WTC11 (cell line): Measurements from ENCODE around the gene KLHL29. TPM values are rescaled to one million over a fixed set of nuclear protein-coding genes. Genes with fewer than 3 reads are reported as not detected.

ENCODE experiments used
- ATAC-seq: fragments of 200-7000 bp; cut with Tn5 transposase; 2 replicates; pipeline ENCODE4 v1.10.0; 2021; ENCODE audit warnings: mild to moderate bottlenecking, moderate library complexity
- CTCF ChIA-PET: fragments of 300-600 bp; sonication (Branson Sonifier 250); formaldehyde crosslinking; loops from one replicate; lab custom pipeline; 2021; ENCODE audit warnings: antibody characterized with exemption; lab: Charles Lee
- POLR2A ChIA-PET: fragments of 350-600 bp; sonication (Branson Sonifier 250); formaldehyde crosslinking; loops from one replicate; lab custom pipeline; 2021; ENCODE audit warnings: antibody characterized with exemption; lab: Charles Lee
- DNase-seq: peaks from one replicate; pipeline ENCODE4 v3.0.0; 2021; ENCODE audit warnings: low spot score
- H3K27ac Mint-ChIP-seq: 2 replicates; pipeline ENCODE4 v1.8.0; 2021; ENCODE audit warnings: mixed read lengths
- H3K27me3 Mint-ChIP-seq: 2 replicates; pipeline ENCODE4 v1.8.0; 2021; ENCODE audit warnings: low read depth, mild to moderate bottlenecking, moderate library complexity, mixed read lengths
- H3K36me3 Mint-ChIP-seq: 2 replicates; pipeline ENCODE4 v1.8.0; 2021; ENCODE audit warnings: mixed read lengths
- H3K4me1 Mint-ChIP-seq: 2 replicates; pipeline ENCODE4 v1.8.0; 2022; ENCODE audit warnings: mixed read lengths
- H3K4me3 Mint-ChIP-seq: 2 replicates; pipeline ENCODE4 v1.8.0; 2021; ENCODE audit warnings: mild to moderate bottlenecking, moderate library complexity, mixed read lengths
- H3K9me3 Mint-ChIP-seq: 2 replicates; pipeline ENCODE4 v1.8.0; 2021; ENCODE audit warnings: mixed read lengths
- ETV6 ChIP-seq: sonication (generic); formaldehyde crosslinking; IDR thresholded peaks from 2 replicates; pipeline ENCODE4 v1.8.1; 2022; ENCODE audit warnings: mild to moderate bottlenecking, missing genetic modification reagents
- GABPB1 ChIP-seq: sonication (generic); formaldehyde crosslinking; IDR thresholded peaks from 2 replicates; pipeline ENCODE4 v1.8.1; 2023; ENCODE audit warnings: mild to moderate bottlenecking, missing genetic modification reagents
- HMGA2 ChIP-seq: fragments of 250-450 bp; sonication (Bioruptor Pico); IDR thresholded peaks from 2 replicates; pipeline ENCODE4 v1.4.0; 2021; ENCODE audit warnings: mild to moderate bottlenecking, moderate library complexity
- IRF2 ChIP-seq: sonication (generic); formaldehyde crosslinking; IDR thresholded peaks from 2 replicates; pipeline ENCODE4 v1.8.0; 2022; ENCODE audit warnings: low read depth, missing genetic modification reagents, borderline replicate concordance
- NR1H2 ChIP-seq: sonication (generic); formaldehyde crosslinking; IDR thresholded peaks from 2 replicates; pipeline ENCODE4 v1.9.0; 2021; ENCODE audit warnings: mild to moderate bottlenecking, moderate library complexity, missing genetic modification reagents
- SP1 ChIP-seq: sonication (generic); formaldehyde crosslinking; conservative IDR thresholded peaks from 2 replicates; pipeline ENCODE4 v1.8.1; 2022; ENCODE audit warnings: missing genetic modification reagents
- TCF7 ChIP-seq: sonication (generic); formaldehyde crosslinking; IDR thresholded peaks from 2 replicates; pipeline ENCODE4 v1.8.0; 2022; ENCODE audit warnings: mild to moderate bottlenecking, low read depth, missing genetic modification reagents, moderate library complexity
- TEAD4 ChIP-seq: sonication (generic); formaldehyde crosslinking; IDR thresholded peaks from 2 replicates; pipeline ENCODE4 v1.8.0; 2022; ENCODE audit warnings: mild to moderate bottlenecking, missing genetic modification reagents
- TP53 ChIP-seq: sonication (generic); formaldehyde crosslinking; IDR thresholded peaks from 2 replicates; pipeline ENCODE4 v1.8.1; 2023; ENCODE audit warnings: mild to moderate bottlenecking, missing genetic modification reagents
- ZNF138 ChIP-seq: sonication (generic); formaldehyde crosslinking; conservative IDR thresholded peaks from 2 replicates; pipeline ENCODE4 v1.8.1; 2022; ENCODE audit warnings: mild to moderate bottlenecking, moderate library complexity, missing genetic modification reagents
- ZNF263 ChIP-seq: sonication (generic); formaldehyde crosslinking; IDR thresholded peaks from 2 replicates; pipeline ENCODE4 v1.8.1; 2022; ENCODE audit warnings: low read depth, mild to moderate bottlenecking, moderate library complexity, missing genetic modification reagents
- ZNF416 ChIP-seq: fragments of 250-450 bp; sonication (Bioruptor Pico); IDR thresholded peaks from 2 replicates; pipeline ENCODE4 v1.9.0; 2021; ENCODE audit warnings: mild to moderate bottlenecking, inconsistent platforms
- total RNA-seq: library from RNA; stranded (reverse); gene quantifications from 3 replicates; pipeline ENCODE4 v1.2.3, GENCODE V29; 2021
- TF ChIP-seq, protein P1 (sequence below): sonication (generic); formaldehyde crosslinking; IDR thresholded peaks from 2 replicates; pipeline ENCODE4 v1.8.0; 2023; ENCODE audit warnings: missing genetic modification reagents, mild to moderate bottlenecking, borderline replicate concordance
- TF ChIP-seq, protein P2 (sequence below): sonication (generic); formaldehyde crosslinking; IDR thresholded peaks from 2 replicates; pipeline ENCODE4 v1.8.1; 2022; ENCODE audit warnings: low read depth, mild to moderate bottlenecking, moderate library complexity, missing genetic modification reagents, borderline replicate concordance
- TF ChIP-seq, protein P3 (sequence below): sonication (generic); formaldehyde crosslinking; IDR thresholded peaks from 2 replicates; pipeline ENCODE4 v1.8.1; 2023; ENCODE audit warnings: mild to moderate bottlenecking, missing genetic modification reagents
- TF ChIP-seq, protein P4 (sequence below): sonication (generic); formaldehyde crosslinking; IDR thresholded peaks from 2 replicates; pipeline ENCODE4 v1.8.1; 2023; ENCODE audit warnings: mild to moderate bottlenecking, missing genetic modification reagents, moderate library complexity
- TF ChIP-seq, protein P5 (sequence below): sonication (generic); formaldehyde crosslinking; IDR thresholded peaks from 2 replicates; pipeline ENCODE4 v1.8.0; 2023; ENCODE audit warnings: missing genetic modification reagents
- TF ChIP-seq, protein P6 (sequence below): sonication (generic); formaldehyde crosslinking; conservative IDR thresholded peaks from 2 replicates; pipeline ENCODE4 v1.8.1; 2022; ENCODE audit warnings: mild to moderate bottlenecking, missing genetic modification reagents
- TF ChIP-seq, protein P7 (sequence below): sonication (generic); formaldehyde crosslinking; IDR thresholded peaks from 2 replicates; pipeline ENCODE4 v1.8.1; 2023; ENCODE audit warnings: mild to moderate bottlenecking, missing genetic modification reagents, borderline replicate concordance

Gene KLHL29
- total RNA-seq, 1 experiment from 2014 or later: 7.1 TPM

DNA sequence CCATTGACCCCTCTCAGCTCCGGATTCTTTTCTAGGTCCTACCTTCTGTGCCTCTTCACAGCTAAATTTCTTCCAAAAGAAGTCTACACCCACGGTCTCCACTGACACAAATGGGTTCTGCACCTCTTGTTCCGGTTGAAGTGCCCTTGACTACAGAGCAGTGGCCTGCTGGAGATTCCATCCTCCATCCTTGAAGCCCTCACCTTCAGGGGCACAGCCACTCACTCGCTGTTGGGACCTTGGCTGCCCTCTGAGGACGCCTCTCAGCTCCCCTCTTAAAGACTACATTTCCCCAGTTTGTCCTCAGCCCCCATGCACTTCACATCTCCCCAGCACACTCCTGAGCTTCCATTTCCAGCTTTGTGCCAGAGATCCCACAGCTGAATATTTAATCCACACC, 315.6 kb downstream of the KLHL29 start:
- peaks cover 14% of the 10 kb centered on the region for H3K4me1 Mint-ChIP-seq
- TF ChIP-seq HMGA2 (CRISPR knock-in tag): no peak
- TF ChIP-seq, protein P1, sequence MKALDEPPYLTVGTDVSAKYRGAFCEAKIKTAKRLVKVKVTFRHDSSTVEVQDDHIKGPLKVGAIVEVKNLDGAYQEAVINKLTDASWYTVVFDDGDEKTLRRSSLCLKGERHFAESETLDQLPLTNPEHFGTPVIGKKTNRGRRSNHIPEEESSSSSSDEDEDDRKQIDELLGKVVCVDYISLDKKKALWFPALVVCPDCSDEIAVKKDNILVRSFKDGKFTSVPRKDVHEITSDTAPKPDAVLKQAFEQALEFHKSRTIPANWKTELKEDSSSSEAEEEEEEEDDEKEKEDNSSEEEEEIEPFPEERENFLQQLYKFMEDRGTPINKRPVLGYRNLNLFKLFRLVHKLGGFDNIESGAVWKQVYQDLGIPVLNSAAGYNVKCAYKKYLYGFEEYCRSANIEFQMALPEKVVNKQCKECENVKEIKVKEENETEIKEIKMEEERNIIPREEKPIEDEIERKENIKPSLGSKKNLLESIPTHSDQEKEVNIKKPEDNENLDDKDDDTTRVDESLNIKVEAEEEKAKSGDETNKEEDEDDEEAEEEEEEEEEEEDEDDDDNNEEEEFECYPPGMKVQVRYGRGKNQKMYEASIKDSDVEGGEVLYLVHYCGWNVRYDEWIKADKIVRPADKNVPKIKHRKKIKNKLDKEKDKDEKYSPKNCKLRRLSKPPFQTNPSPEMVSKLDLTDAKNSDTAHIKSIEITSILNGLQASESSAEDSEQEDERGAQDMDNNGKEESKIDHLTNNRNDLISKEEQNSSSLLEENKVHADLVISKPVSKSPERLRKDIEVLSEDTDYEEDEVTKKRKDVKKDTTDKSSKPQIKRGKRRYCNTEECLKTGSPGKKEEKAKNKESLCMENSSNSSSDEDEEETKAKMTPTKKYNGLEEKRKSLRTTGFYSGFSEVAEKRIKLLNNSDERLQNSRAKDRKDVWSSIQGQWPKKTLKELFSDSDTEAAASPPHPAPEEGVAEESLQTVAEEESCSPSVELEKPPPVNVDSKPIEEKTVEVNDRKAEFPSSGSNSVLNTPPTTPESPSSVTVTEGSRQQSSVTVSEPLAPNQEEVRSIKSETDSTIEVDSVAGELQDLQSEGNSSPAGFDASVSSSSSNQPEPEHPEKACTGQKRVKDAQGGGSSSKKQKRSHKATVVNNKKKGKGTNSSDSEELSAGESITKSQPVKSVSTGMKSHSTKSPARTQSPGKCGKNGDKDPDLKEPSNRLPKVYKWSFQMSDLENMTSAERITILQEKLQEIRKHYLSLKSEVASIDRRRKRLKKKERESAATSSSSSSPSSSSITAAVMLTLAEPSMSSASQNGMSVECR (CRISPR knock-in tag): no peak
- TF ChIP-seq TEAD4 (CRISPR knock-in tag): no peak
- no peak for TF ChIP-seq TCF7 (CRISPR knock-in tag)
- TF ChIP-seq NR1H2 (CRISPR knock-in tag): no peak
- TF ChIP-seq, protein P2, sequence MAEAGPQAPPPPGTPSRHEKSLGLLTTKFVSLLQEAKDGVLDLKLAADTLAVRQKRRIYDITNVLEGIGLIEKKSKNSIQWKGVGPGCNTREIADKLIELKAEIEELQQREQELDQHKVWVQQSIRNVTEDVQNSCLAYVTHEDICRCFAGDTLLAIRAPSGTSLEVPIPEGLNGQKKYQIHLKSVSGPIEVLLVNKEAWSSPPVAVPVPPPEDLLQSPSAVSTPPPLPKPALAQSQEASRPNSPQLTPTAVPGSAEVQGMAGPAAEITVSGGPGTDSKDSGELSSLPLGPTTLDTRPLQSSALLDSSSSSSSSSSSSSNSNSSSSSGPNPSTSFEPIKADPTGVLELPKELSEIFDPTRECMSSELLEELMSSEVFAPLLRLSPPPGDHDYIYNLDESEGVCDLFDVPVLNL (CRISPR knock-in tag): no peak
- TF ChIP-seq ZNF416: no peak
- TF ChIP-seq, protein P3, sequence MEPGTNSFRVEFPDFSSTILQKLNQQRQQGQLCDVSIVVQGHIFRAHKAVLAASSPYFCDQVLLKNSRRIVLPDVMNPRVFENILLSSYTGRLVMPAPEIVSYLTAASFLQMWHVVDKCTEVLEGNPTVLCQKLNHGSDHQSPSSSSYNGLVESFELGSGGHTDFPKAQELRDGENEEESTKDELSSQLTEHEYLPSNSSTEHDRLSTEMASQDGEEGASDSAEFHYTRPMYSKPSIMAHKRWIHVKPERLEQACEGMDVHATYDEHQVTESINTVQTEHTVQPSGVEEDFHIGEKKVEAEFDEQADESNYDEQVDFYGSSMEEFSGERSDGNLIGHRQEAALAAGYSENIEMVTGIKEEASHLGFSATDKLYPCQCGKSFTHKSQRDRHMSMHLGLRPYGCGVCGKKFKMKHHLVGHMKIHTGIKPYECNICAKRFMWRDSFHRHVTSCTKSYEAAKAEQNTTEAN (CRISPR knock-in tag): no peak
- TF ChIP-seq SP1 (CRISPR knock-in tag): no peak
- no peak for TF ChIP-seq ETV6 (CRISPR knock-in tag)
- no peak for TF ChIP-seq GABPB1 (CRISPR knock-in tag)
- no peak for TF ChIP-seq TP53 (CRISPR knock-in tag)
- TF ChIP-seq, protein P4, sequence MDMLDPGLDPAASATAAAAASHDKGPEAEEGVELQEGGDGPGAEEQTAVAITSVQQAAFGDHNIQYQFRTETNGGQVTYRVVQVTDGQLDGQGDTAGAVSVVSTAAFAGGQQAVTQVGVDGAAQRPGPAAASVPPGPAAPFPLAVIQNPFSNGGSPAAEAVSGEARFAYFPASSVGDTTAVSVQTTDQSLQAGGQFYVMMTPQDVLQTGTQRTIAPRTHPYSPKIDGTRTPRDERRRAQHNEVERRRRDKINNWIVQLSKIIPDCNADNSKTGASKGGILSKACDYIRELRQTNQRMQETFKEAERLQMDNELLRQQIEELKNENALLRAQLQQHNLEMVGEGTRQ: no peak
- TF ChIP-seq, protein P5, sequence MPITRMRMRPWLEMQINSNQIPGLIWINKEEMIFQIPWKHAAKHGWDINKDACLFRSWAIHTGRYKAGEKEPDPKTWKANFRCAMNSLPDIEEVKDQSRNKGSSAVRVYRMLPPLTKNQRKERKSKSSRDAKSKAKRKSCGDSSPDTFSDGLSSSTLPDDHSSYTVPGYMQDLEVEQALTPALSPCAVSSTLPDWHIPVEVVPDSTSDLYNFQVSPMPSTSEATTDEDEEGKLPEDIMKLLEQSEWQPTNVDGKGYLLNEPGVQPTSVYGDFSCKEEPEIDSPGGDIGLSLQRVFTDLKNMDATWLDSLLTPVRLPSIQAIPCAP: no peak
- TF ChIP-seq IRF2 (CRISPR knock-in tag): no peak
- TF ChIP-seq, protein P6, sequence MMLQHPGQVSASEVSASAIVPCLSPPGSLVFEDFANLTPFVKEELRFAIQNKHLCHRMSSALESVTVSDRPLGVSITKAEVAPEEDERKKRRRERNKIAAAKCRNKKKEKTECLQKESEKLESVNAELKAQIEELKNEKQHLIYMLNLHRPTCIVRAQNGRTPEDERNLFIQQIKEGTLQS (CRISPR knock-in tag): no peak
- no peak for TF ChIP-seq ZNF138 (CRISPR knock-in tag)
- no peak for TF ChIP-seq ZNF263 (CRISPR knock-in tag)
- TF ChIP-seq, protein P7, sequence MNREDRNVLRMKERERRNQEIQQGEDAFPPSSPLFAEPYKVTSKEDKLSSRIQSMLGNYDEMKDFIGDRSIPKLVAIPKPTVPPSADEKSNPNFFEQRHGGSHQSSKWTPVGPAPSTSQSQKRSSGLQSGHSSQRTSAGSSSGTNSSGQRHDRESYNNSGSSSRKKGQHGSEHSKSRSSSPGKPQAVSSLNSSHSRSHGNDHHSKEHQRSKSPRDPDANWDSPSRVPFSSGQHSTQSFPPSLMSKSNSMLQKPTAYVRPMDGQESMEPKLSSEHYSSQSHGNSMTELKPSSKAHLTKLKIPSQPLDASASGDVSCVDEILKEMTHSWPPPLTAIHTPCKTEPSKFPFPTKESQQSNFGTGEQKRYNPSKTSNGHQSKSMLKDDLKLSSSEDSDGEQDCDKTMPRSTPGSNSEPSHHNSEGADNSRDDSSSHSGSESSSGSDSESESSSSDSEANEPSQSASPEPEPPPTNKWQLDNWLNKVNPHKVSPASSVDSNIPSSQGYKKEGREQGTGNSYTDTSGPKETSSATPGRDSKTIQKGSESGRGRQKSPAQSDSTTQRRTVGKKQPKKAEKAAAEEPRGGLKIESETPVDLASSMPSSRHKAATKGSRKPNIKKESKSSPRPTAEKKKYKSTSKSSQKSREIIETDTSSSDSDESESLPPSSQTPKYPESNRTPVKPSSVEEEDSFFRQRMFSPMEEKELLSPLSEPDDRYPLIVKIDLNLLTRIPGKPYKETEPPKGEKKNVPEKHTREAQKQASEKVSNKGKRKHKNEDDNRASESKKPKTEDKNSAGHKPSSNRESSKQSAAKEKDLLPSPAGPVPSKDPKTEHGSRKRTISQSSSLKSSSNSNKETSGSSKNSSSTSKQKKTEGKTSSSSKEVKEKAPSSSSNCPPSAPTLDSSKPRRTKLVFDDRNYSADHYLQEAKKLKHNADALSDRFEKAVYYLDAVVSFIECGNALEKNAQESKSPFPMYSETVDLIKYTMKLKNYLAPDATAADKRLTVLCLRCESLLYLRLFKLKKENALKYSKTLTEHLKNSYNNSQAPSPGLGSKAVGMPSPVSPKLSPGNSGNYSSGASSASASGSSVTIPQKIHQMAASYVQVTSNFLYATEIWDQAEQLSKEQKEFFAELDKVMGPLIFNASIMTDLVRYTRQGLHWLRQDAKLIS (CRISPR knock-in tag): no peak
- no peaks in the 10 kb centered on the region for H3K27me3 Mint-ChIP-seq
- H3K9me3 Mint-ChIP-seq: peaks cover 13% of the 10 kb centered on the region
- ChIA-PET POLR2A (interaction anchor here (0.6 kb wide), 1 partner anchor 215 kb away, joined by 4 read pairs; no protein-coding TSS in a partner anchor), CTCF (no interaction called here)
- no peak for ATAC-seq
- H3K4me3 Mint-ChIP-seq: no peak overlapping the region
- no peak for DNase-seq
- H3K27ac Mint-ChIP-seq: no peak overlapping the region
- H3K36me3 Mint-ChIP-seq: peaks cover 24% of the 10 kb centered on the region
